Activated CD4-positive, alpha-beta memory T cell treated with anti-CD3 and anti-CD28 coated beads, Interleukin-2, amount 10 ng/mL, durations not matched to agents 7 days and 5 days (primary cell): Measurements from ENCODE around the gene VHLL. TPM values are rescaled to one million over a fixed set of nuclear protein-coding genes. Genes with fewer than 3 reads are reported as not detected.

Source experiments
- total RNA-seq, 2 experiments: library from RNA; stranded (reverse); gene quantifications; one replicate each; pipeline ENCODE4 v1.2.3, GENCODE V29; 2021

Gene VHLL
- total RNA-seq, 2 experiments from 2014 or later = not detected

Other genes starting within 250 kb of the VHLL start
- 10 to 100 TPM; 27.0 to 31.2 TPM for gene UBQLN4, start 245.5 kb downstream of the VHLL start, total RNA-seq
- 10 to 100 TPM; 63.1 to 66.2 TPM for gene LAMTOR2, start 244.5 kb downstream of the VHLL start, total RNA-seq
- gene RAB25, start 238.1 kb downstream of the VHLL start, total RNA-seq = under 1 TPM in 1 of 2 experiments, not detected in 1; 0.53 TPM
- under 1 TPM in 1 of 2 experiments, not detected in 1; 0.05 TPM for gene MEX3A, start 216.8 kb downstream of the VHLL start, total RNA-seq
- gene LMNA, start 184.6 kb downstream of the VHLL start, total RNA-seq = 100 to 1,000 TPM in 1 of 2 experiments, 10 to 100 TPM in 1; 93.6 to 101 TPM
- gene SEMA4A, start 145.7 kb downstream of the VHLL start, total RNA-seq = 10 to 100 TPM; 20.8 to 21.5 TPM
- 10 to 100 TPM; 27.7 to 36.3 TPM for gene SLC25A44, start 105.2 kb downstream of the VHLL start, total RNA-seq
- gene PMF1, start 86.3 kb downstream of the VHLL start, total RNA-seq = 10 to 100 TPM; 65.5 to 67.7 TPM
- 1 to 10 TPM; 1.5 to 2.7 TPM for gene BGLAP, start 57.1 kb downstream of the VHLL start, total RNA-seq
- gene PAQR6, start 51.3 kb downstream of the VHLL start, total RNA-seq = 1 to 10 TPM; 5.6 to 6.3 TPM
- 10 to 100 TPM; 58.5 to 60.4 TPM for gene SMG5, start 16.5 kb downstream of the VHLL start, total RNA-seq
- 1 to 10 TPM; 8.9 to 9.1 TPM for gene TMEM79, start 15.0 kb downstream of the VHLL start, total RNA-seq
- 10 to 100 TPM; 36.8 to 39.4 TPM for gene GLMP, start 3.6 kb downstream of the VHLL start, total RNA-seq
- gene CCT3, start 39.0 kb upstream of the VHLL start, total RNA-seq = 100 to 1,000 TPM; 181 to 184 TPM
- under 1 TPM in 1 of 2 experiments, not detected in 1; 0.65 TPM for gene TSACC, start 39.2 kb upstream of the VHLL start, total RNA-seq
- not detected for gene RHBG, start 69.9 kb upstream of the VHLL start, total RNA-seq
- gene MEF2D, start 201.5 kb upstream of the VHLL start, total RNA-seq = 10 to 100 TPM; 49.5 to 52.1 TPM